HepG2 (cell line): Measurements from ENCODE around the gene RB1. TPM values are rescaled to one million over a fixed set of nuclear protein-coding genes. Genes with fewer than 3 reads are reported as not detected.

Experiments used
- ATF1 ChIP-seq: IDR thresholded peaks from 2 replicates; pipeline ENCODE4 v1.6.1; 2016; ENCODE audit warnings: mild to moderate bottlenecking, control low read depth
- GZF1 ChIP-seq: sonication (generic); formaldehyde crosslinking; IDR thresholded peaks from 2 replicates; pipeline ENCODE4 v1.5.1; 2020; ENCODE audit warnings: mild to moderate bottlenecking, missing genetic modification reagents
- IRX3 ChIP-seq: sonication (generic); formaldehyde crosslinking; IDR thresholded peaks from 2 replicates; pipeline ENCODE4 v1.8.1; 2023; ENCODE audit warnings: mild to moderate bottlenecking, low read depth, missing genetic modification reagents, borderline replicate concordance
- MIER2 ChIP-seq: IDR thresholded peaks from 2 replicates; pipeline ENCODE4 v1.6.1; 2016; ENCODE audit warnings: missing biosample characterization, missing genetic modification reagents
- MYNN ChIP-seq: sonication (generic); formaldehyde crosslinking; IDR thresholded peaks from 2 replicates; pipeline ENCODE4 v1.4.0; 2020; ENCODE audit warnings: mild to moderate bottlenecking, low read depth, missing genetic modification reagents
- NFATC3 ChIP-seq: sonication (generic); formaldehyde crosslinking; IDR thresholded peaks from 2 replicates; pipeline ENCODE4 v1.5.1; 2020; ENCODE audit warnings: mild to moderate bottlenecking, missing genetic modification reagents
- RBFOX2 ChIP-seq: fragments of 200-400 bp; formaldehyde crosslinking; IDR thresholded peaks from 2 replicates; pipeline ENCODE4 v1.6.1; 2017; ENCODE audit warnings: low read depth, mild to moderate bottlenecking, low read length
- SIN3A ChIP-seq: IDR thresholded peaks from 2 replicates; pipeline ENCODE4 v1.6.1; 2011; ENCODE audit warnings: low read depth, mild to moderate bottlenecking, control low read depth, low read length, borderline replicate concordance
- SOX13 ChIP-seq, 3 experiments: fragments of 450-650 bp in 1 of 3; sonication (generic) in 1 of 3; formaldehyde crosslinking in 1 of 3; IDR thresholded peaks in 2 of 3; conservative IDR thresholded peaks in 1 of 3; 2 replicates each; pipeline versions ENCODE4 v1.5.0 to v1.6.1; 2016 to 2020; ENCODE audit warnings: antibody characterized with exemption in 1 of 3, mild to moderate bottlenecking in 1 of 3, missing compliant biosample characterization in 1 of 3, missing genetic modification reagents in 1 of 3, moderate library complexity in 1 of 3
- TEAD3 ChIP-seq: optimal IDR thresholded peaks from 2 replicates; pipeline ENCODE3; 2016; ENCODE audit warnings: borderline replicate concordance
- ZNF430 ChIP-seq: sonication (generic); formaldehyde crosslinking; IDR thresholded peaks from 2 replicates; pipeline ENCODE4 v1.9.0; 2021; ENCODE audit warnings: mild to moderate bottlenecking, missing genetic modification reagents
- ZNF558 ChIP-seq: sonication (generic); formaldehyde crosslinking; IDR thresholded peaks from 2 replicates; pipeline ENCODE4 v1.9.0; 2022; ENCODE audit warnings: mild to moderate bottlenecking, missing genetic modification reagents, borderline replicate concordance
- ZNF607 ChIP-seq: sonication (generic); formaldehyde crosslinking; IDR thresholded peaks from 2 replicates; pipeline ENCODE4 v1.5.1; 2020; ENCODE audit warnings: missing genetic modification reagents, mild to moderate bottlenecking, borderline replicate concordance
- ZNF781 ChIP-seq: sonication (generic); formaldehyde crosslinking; IDR thresholded peaks from 2 replicates; pipeline ENCODE4 v1.5.1; 2020; ENCODE audit warnings: borderline replicate concordance, mild to moderate bottlenecking, missing genetic modification reagents; ENCODE audit errors: not compliant biosample characterization
- ZZZ3 ChIP-seq: sonication (generic); formaldehyde crosslinking; IDR thresholded peaks from 2 replicates; pipeline ENCODE4 v1.4.0; 2020; ENCODE audit warnings: missing genetic modification reagents, mild to moderate bottlenecking, borderline replicate concordance
- polyA plus RNA-seq, 8 experiments: library from polyadenylated mRNA; depleted of rRNA in 3 of 8; stranded (reverse) in 7 of 8; unstranded in 1 of 8; fragments of >200 nt; fragmentation: Illumina TruSeq in 4 of 8; extraction: Trizol in 4 of 8; gene quantifications; 2 replicates each; pipeline versions ENCODE4 v1.2.1 to v1.2.3, GENCODE V29; 2011 to 2016; ENCODE audit warnings: low read depth in 4 of 8, missing spikeins in 1 of 8, mixed read lengths in 1 of 8; ENCODE audit not compliant: insufficient read depth in 1 of 8
- total RNA-seq, 5 experiments: library from RNA; depleted of rRNA; stranded (reverse); fragments of >200 nt; fragmentation: Illumina TruSeq; extraction: Trizol; gene quantifications; 2 replicates each; pipeline ENCODE4 v1.2.3, GENCODE V29; 2016; ENCODE audit warnings: low read depth in 1 of 5
- TF ChIP-seq, protein P1 (sequence below): sonication (generic); formaldehyde crosslinking; IDR thresholded peaks from 2 replicates; pipeline ENCODE4 v1.4.0; 2020; ENCODE audit warnings: mild to moderate bottlenecking, missing genetic modification reagents, borderline replicate concordance
- TF ChIP-seq, protein P2 (sequence below): sonication (generic); formaldehyde crosslinking; IDR thresholded peaks from 2 replicates; pipeline ENCODE4 v1.4.0; 2020; ENCODE audit warnings: missing genetic modification reagents
- TF ChIP-seq, protein P3 (sequence below): sonication (generic); formaldehyde crosslinking; IDR thresholded peaks from 2 replicates; pipeline ENCODE4 v1.5.0; 2020; ENCODE audit warnings: missing genetic modification reagents

RB1 gene
- total and polyA plus RNA-seq, 2 of the 13 experiments (the other 11 are each of a cell fraction or from before 2014, with no cell fraction given): 15.6 to 23.7 TPM

DNA sequence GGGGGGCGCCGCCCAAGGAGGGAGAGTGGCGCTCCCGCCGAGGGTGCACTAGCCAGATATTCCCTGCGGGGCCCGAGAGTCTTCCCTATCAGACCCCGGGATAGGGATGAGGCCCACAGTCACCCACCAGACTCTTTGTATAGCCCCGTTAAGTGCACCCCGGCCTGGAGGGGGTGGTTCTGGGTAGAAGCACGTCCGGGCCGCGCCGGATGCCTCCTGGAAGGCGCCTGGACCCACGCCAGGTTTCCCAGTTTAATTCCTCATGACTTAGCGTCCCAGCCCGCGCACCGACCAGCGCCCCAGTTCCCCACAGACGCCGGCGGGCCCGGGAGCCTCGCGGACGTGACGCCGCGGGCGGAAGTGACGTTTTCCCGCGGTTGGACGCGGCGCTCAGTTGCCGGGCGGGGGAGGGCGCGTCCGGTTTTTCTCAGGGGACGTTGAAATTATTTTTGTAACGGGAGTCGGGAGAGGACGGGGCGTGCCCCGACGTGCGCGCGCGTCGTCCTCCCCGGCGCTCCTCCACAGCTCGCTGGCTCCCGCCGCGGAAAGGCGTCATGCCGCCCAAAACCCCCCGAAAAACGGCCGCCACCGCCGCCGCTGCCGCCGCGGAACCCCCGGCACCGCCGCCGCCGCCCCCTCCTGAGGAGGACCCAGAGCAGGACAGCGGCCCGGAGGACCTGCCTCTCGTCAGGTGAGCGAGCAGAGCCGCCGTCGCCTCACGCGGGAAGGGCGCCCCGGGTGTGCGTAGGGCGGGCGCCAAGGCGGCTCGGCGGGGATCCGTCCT is at the start of gene RB1 (continued):
- TF ChIP-seq, protein P1, sequence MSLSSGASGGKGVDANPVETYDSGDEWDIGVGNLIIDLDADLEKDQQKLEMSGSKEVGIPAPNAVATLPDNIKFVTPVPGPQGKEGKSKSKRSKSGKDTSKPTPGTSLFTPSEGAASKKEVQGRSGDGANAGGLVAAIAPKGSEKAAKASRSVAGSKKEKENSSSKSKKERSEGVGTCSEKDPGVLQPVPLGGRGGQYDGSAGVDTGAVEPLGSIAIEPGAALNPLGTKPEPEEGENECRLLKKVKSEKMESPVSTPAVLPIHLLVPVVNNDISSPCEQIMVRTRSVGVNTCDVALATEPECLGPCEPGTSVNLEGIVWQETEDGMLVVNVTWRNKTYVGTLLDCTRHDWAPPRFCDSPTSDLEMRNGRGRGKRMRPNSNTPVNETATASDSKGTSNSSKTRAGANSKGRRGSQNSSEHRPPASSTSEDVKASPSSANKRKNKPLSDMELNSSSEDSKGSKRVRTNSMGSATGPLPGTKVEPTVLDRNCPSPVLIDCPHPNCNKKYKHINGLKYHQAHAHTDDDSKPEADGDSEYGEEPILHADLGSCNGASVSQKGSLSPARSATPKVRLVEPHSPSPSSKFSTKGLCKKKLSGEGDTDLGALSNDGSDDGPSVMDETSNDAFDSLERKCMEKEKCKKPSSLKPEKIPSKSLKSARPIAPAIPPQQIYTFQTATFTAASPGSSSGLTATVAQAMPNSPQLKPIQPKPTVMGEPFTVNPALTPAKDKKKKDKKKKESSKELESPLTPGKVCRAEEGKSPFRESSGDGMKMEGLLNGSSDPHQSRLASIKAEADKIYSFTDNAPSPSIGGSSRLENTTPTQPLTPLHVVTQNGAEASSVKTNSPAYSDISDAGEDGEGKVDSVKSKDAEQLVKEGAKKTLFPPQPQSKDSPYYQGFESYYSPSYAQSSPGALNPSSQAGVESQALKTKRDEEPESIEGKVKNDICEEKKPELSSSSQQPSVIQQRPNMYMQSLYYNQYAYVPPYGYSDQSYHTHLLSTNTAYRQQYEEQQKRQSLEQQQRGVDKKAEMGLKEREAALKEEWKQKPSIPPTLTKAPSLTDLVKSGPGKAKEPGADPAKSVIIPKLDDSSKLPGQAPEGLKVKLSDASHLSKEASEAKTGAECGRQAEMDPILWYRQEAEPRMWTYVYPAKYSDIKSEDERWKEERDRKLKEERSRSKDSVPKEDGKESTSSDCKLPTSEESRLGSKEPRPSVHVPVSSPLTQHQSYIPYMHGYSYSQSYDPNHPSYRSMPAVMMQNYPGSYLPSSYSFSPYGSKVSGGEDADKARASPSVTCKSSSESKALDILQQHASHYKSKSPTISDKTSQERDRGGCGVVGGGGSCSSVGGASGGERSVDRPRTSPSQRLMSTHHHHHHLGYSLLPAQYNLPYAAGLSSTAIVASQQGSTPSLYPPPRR (CRISPR knock-in tag): no peak
- TF ChIP-seq ATF1 (peak; percentile 88), RBFOX2 (peak; percentile 96), IRX3 (peak; percentile 17; the same call in 1 of the 2 replicates), ZZZ3 (CRISPR knock-in tag) (peak; percentile 60; the same call in 1 of the 2 replicates), ZNF430 (CRISPR knock-in tag) (peak; percentile 64; the same call in 1 of the 2 replicates), MIER2 (CRISPR knock-in tag) (no peak), MYNN (CRISPR knock-in tag) (no peak), SIN3A (peak; percentile 37; the same call in 1 of the 2 replicates), ZNF607 (CRISPR knock-in tag) (no peak), GZF1 (CRISPR knock-in tag) (no peak), SOX13 (IDR thresholded peaks at IDR 0.05) (no peak), SOX13 (CRISPR knock-in tag; conservative IDR thresholded peaks at IDR 0.05 in 1 of 2, IDR thresholded peaks at IDR 0.05 in 1 of 2) (no peak), TEAD3 (peak; percentile 42), NFATC3 (CRISPR knock-in tag) (no peak), ZNF781 (peak; percentile 69), ZNF558 (CRISPR knock-in tag) (no peak; the same call in 1 of the 2 replicates)
- TF ChIP-seq, protein P2, sequence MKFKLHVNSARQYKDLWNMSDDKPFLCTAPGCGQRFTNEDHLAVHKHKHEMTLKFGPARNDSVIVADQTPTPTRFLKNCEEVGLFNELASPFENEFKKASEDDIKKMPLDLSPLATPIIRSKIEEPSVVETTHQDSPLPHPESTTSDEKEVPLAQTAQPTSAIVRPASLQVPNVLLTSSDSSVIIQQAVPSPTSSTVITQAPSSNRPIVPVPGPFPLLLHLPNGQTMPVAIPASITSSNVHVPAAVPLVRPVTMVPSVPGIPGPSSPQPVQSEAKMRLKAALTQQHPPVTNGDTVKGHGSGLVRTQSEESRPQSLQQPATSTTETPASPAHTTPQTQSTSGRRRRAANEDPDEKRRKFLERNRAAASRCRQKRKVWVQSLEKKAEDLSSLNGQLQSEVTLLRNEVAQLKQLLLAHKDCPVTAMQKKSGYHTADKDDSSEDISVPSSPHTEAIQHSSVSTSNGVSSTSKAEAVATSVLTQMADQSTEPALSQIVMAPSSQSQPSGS (CRISPR knock-in tag): no peak
- TF ChIP-seq, protein P3, sequence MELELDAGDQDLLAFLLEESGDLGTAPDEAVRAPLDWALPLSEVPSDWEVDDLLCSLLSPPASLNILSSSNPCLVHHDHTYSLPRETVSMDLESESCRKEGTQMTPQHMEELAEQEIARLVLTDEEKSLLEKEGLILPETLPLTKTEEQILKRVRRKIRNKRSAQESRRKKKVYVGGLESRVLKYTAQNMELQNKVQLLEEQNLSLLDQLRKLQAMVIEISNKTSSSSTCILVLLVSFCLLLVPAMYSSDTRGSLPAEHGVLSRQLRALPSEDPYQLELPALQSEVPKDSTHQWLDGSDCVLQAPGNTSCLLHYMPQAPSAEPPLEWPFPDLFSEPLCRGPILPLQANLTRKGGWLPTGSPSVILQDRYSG (CRISPR knock-in tag): no peak
